Progenitor cell of endocrine pancreas (in vitro differentiated cells): ENCODE measurements around the gene SPRING1. TPM values are rescaled to one million over a fixed set of nuclear protein-coding genes. Genes with fewer than 3 reads are reported as not detected.
A peak's percentile ranks its signal among the peaks of the same experiment; 100 is the strongest.

ENCODE experiments used
- DNase-seq: peaks from one replicate; pipeline ENCODE4 v3.0.0; 2021; ENCODE audit warnings: low spot score; ENCODE audit not compliant: unreplicated experiment
- H3K27ac Mint-ChIP-seq: 2 replicates; pipeline ENCODE4 v1.8.0; 2021; ENCODE audit warnings: mild to moderate bottlenecking, moderate library complexity, mixed read lengths
- H3K27me3 Mint-ChIP-seq: 2 replicates; pipeline ENCODE4 v1.8.0; 2021; ENCODE audit warnings: mixed read lengths
- H3K36me3 Mint-ChIP-seq: 2 replicates; pipeline ENCODE4 v1.8.0; 2022; ENCODE audit warnings: mixed read lengths; ENCODE audit not compliant: insufficient read depth
- H3K4me1 Mint-ChIP-seq: 2 replicates; pipeline ENCODE4 v1.8.0; 2021; ENCODE audit warnings: low read depth, mixed read lengths
- H3K4me3 Mint-ChIP-seq: 2 replicates; pipeline ENCODE4 v1.8.0; 2021; ENCODE audit warnings: low read depth, mild to moderate bottlenecking, moderate library complexity, mixed read lengths
- H3K9me3 Mint-ChIP-seq: 2 replicates; pipeline ENCODE4 v1.8.0; 2021; ENCODE audit warnings: low read depth, mixed read lengths
- total RNA-seq: library from RNA; stranded (reverse); gene quantifications from 2 replicates; pipeline ENCODE4 v1.2.1, GENCODE V29; 2021
- TF ChIP-seq, protein P1 (sequence below): fragments of 200-600 bp; sonication (generic); IDR thresholded peaks from one replicate; pipeline ENCODE4 v1.5.0; 2021; ENCODE audit warnings: antibody characterized with exemption, mild to moderate bottlenecking; ENCODE audit not compliant: unreplicated experiment

The SPRING1 gene
- total RNA-seq, 1 donor from 2014 or later = 64.4 TPM

DNA sequence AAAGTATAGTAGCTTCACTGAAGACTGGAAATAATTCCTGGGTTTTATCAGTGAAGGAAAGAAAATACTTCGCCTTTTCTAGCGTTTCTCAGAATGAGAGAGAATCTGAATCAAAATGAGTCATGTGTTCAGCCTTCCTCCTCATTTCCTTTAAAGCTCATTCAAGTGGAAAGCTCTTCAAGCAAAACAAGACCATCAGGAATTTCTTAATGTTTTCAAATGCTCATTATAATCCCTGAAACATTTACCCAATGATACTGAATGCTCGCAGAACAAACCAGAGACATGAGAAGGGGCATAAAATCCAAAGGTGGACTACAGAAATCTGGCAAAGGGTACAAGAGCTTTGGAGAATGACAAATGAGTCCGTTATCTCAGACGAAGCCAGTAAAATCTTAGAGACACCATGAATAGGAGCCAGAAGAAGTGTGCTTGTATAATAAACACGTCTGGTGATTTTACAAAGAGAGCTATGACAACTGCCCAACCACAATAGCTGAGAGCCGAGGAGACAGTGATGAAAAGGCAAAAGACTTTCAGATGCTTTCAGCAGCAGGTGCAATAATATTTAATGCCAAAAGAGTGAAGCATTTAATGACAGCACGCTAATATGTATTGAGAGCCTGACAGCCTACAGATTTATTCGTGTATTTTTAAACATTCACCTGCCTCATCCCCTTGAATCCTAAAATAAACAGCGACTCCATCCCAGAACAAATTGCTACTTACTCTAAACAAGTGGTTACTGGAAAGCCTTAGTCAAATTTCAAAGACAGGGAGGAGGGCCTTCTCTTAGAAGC, 19.0 kb downstream of the SPRING1 start:
- H3K4me3 Mint-ChIP-seq = no peak overlapping the region
- TF ChIP-seq, protein P1, sequence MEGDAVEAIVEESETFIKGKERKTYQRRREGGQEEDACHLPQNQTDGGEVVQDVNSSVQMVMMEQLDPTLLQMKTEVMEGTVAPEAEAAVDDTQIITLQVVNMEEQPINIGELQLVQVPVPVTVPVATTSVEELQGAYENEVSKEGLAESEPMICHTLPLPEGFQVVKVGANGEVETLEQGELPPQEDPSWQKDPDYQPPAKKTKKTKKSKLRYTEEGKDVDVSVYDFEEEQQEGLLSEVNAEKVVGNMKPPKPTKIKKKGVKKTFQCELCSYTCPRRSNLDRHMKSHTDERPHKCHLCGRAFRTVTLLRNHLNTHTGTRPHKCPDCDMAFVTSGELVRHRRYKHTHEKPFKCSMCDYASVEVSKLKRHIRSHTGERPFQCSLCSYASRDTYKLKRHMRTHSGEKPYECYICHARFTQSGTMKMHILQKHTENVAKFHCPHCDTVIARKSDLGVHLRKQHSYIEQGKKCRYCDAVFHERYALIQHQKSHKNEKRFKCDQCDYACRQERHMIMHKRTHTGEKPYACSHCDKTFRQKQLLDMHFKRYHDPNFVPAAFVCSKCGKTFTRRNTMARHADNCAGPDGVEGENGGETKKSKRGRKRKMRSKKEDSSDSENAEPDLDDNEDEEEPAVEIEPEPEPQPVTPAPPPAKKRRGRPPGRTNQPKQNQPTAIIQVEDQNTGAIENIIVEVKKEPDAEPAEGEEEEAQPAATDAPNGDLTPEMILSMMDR = no peak
- no peaks in the 10 kb centered on the region for H3K9me3 Mint-ChIP-seq
- no peaks in the 10 kb centered on the region for H3K27me3 Mint-ChIP-seq
- DNase-seq = no peak
- no peak overlapping the region for H3K27ac Mint-ChIP-seq
- H3K36me3 Mint-ChIP-seq = peaks cover 17% of the 10 kb centered on the region
- peaks cover 12% of the 10 kb centered on the region for H3K4me1 Mint-ChIP-seq

DNA sequence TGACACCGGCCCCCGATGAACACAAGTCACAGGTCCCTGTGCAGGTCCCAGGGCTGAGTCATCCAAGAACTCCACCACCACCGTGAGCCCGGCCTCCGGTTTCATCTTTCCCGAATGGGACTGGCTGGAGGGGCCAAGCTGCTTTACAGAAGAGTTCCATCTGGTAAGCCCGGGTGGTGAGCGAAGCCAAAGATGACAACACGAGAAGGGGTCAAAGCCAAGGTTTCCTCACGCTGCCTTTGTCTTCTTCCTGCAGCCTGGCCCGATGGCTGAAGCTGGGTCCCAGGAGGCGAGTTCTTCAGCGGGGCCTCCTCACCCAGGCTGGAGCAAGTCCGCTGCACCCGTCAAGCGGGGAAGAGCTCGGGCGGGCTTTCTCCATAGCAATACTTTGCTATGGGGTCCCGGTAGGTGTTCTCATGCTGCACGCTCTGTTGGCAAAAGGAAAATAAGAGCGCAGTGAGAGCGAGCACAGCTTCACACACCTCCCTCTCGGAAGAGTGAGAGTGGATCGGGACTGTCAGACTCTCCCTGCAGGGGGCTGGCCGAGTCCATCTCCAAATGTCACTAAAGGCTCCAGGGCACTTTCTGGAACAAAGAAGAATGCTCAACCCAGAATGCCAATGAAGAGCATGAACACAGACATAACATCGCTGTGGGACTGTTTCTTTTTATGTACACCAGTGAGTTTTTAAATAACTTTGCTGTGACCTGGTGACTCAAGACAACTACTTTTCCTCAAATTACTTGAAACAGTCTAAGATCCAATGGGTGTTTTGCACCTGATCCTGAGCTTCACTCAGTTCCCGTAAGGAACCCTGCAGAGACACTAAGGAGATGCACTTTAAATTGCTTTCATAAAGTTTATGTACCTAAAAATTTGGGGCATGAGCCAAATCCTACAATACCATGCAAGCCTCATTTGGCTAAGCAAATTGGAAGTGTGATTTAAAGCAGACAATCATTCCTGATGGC, 20.1 kb downstream of the SPRING1 start:
- peaks cover 12% of the 10 kb centered on the region for H3K4me1 Mint-ChIP-seq
- H3K27me3 Mint-ChIP-seq = no peaks in the 10 kb centered on the region
- DNase-seq = no peak
- H3K4me3 Mint-ChIP-seq = no peak overlapping the region
- H3K9me3 Mint-ChIP-seq = no peaks in the 10 kb centered on the region
- H3K27ac Mint-ChIP-seq = no peak overlapping the region
- TF ChIP-seq, protein P1 = no peak
- peaks cover 21% of the 10 kb centered on the region for H3K36me3 Mint-ChIP-seq

DNA sequence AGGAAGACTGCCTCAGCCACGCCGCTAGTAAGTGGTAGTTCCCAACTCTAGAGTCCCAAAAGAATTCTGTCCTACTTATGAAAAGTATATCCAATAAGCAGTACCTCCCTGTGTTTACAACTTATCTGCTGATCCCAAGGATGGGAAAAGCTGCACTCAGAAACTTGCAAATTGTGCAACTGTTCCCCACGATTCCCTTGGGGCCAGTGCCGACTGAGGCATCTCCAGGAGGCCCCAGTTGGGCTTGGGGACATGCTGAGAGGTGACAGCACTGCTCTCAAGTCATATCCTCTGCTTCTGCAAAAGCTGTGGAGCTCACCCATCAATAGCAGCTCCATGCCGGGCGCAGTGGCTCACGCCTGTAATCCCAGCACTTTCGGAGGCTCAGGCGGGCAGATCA, 23.7 kb downstream of the SPRING1 start:
- TF ChIP-seq, protein P1 = no peak
- Mint-ChIP-seq H3K27me3 (peaks cover 7% of the 10 kb centered on the region), H3K4me3 (no peak overlapping the region), H3K36me3 (peaks cover 17% of the 10 kb centered on the region), H3K4me1 (peaks cover 15% of the 10 kb centered on the region), H3K27ac (no peak overlapping the region), H3K9me3 (no peaks in the 10 kb centered on the region)
- DNase-seq = no peak

DNA sequence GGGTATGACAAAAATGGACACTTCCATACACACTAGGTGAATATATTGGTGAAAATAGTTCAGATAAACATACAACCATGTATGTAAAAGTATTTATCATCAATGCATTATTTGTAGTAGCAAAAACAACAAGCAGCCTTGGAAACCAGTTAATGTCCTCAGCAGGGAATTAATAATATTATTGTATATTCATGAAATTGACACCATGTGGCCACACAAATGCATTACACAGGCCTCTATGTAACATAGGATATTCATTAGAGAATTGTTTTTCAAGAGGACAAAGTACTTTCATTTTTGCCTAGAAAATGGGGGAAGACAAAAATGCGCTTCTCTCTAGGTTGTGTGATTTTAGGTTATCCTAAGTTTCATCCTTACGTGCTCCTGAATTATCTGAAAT, 24.3 kb downstream of the SPRING1 start:
- H3K27ac Mint-ChIP-seq = no peak overlapping the region
- H3K4me1 Mint-ChIP-seq = peaks cover 17% of the 10 kb centered on the region

More for the DNA sequence above, 24.3 kb downstream of the SPRING1 start:
- Mint-ChIP-seq H3K36me3 (peaks cover 17% of the 10 kb centered on the region), H3K4me3 (no peak overlapping the region), H3K9me3 (no peaks in the 10 kb centered on the region), H3K27me3 (peaks cover 14% of the 10 kb centered on the region)
- DNase-seq = no peak
- TF ChIP-seq, protein P1 = peak; percentile 18
